Panc1 (cell line): ENCODE measurements around the gene GPR148.

Experiments used
- POLR2AphosphoS5 ChIP-seq: IDR thresholded peaks from 2 replicates; pipeline ENCODE4 v1.6.1; 2012; ENCODE audit warnings: mild to moderate bottlenecking, low read depth, low read length, moderate library complexity
- SIN3A ChIP-seq: IDR thresholded peaks from 2 replicates; pipeline ENCODE4 v1.6.1; 2012; ENCODE audit warnings: low read depth, mild to moderate bottlenecking, low read length, moderate library complexity, borderline replicate concordance; ENCODE audit not compliant: insufficient read depth
- TCF7L2 ChIP-seq: IDR thresholded peaks from 2 replicates; pipeline ENCODE4 v1.6.1; 2011; ENCODE audit warnings: mild to moderate bottlenecking, low read depth, low read length, inconsistent platforms
- TF ChIP-seq, protein P1 (sequence below): fragments of 450-650 bp; IDR thresholded peaks from 2 replicates; pipeline ENCODE4 v1.5.1; 2017; ENCODE audit warnings: mild to moderate bottlenecking
- TF ChIP-seq, protein P2 (sequence below), 2 experiments: IDR thresholded peaks; 2 replicates each; pipeline ENCODE4 v1.6.1; 2011 to 2012; ENCODE audit warnings: low read depth in 2 of 2, control low read depth in 1 of 2, low read length in 1 of 2, mild to moderate bottlenecking in 1 of 2, moderate library complexity in 1 of 2; ENCODE audit not compliant: insufficient read depth in 1 of 2

DNA sequence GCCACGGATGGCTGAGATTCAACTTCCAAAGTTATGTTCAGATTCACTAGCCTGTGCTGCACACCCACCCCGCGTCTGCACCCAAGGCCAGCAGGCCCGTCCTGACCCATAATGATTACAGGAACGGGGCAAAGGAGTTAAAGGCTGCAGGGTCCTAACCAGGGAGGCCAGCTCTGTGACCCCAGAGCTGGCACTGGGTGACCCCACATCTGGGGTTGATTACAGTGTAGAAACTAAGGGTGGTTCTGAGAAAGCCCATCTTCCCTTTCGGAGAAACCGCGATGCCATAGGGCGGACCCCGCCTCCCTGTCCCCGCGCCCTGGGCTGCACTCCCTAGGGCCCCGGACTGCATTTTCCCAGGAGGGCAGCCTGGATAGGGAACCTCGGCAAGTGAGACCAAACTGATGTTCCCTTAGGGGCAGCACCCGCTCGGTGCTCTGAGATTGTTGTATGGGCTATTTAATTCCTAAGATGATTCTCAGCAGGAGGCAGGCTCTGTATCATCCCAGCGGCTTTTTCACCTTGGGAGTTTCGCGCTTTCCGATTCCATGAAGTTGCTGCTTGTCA is 2.2 kb upstream of the GPR148 start:
- TF ChIP-seq, protein P1, sequence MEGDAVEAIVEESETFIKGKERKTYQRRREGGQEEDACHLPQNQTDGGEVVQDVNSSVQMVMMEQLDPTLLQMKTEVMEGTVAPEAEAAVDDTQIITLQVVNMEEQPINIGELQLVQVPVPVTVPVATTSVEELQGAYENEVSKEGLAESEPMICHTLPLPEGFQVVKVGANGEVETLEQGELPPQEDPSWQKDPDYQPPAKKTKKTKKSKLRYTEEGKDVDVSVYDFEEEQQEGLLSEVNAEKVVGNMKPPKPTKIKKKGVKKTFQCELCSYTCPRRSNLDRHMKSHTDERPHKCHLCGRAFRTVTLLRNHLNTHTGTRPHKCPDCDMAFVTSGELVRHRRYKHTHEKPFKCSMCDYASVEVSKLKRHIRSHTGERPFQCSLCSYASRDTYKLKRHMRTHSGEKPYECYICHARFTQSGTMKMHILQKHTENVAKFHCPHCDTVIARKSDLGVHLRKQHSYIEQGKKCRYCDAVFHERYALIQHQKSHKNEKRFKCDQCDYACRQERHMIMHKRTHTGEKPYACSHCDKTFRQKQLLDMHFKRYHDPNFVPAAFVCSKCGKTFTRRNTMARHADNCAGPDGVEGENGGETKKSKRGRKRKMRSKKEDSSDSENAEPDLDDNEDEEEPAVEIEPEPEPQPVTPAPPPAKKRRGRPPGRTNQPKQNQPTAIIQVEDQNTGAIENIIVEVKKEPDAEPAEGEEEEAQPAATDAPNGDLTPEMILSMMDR = no peak
- TF ChIP-seq, protein P2, sequence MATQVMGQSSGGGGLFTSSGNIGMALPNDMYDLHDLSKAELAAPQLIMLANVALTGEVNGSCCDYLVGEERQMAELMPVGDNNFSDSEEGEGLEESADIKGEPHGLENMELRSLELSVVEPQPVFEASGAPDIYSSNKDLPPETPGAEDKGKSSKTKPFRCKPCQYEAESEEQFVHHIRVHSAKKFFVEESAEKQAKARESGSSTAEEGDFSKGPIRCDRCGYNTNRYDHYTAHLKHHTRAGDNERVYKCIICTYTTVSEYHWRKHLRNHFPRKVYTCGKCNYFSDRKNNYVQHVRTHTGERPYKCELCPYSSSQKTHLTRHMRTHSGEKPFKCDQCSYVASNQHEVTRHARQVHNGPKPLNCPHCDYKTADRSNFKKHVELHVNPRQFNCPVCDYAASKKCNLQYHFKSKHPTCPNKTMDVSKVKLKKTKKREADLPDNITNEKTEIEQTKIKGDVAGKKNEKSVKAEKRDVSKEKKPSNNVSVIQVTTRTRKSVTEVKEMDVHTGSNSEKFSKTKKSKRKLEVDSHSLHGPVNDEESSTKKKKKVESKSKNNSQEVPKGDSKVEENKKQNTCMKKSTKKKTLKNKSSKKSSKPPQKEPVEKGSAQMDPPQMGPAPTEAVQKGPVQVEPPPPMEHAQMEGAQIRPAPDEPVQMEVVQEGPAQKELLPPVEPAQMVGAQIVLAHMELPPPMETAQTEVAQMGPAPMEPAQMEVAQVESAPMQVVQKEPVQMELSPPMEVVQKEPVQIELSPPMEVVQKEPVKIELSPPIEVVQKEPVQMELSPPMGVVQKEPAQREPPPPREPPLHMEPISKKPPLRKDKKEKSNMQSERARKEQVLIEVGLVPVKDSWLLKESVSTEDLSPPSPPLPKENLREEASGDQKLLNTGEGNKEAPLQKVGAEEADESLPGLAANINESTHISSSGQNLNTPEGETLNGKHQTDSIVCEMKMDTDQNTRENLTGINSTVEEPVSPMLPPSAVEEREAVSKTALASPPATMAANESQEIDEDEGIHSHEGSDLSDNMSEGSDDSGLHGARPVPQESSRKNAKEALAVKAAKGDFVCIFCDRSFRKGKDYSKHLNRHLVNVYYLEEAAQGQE (IDR thresholded peaks at IDR 0.05; ENCODE audit: insufficient read depth in 1 of 2, low read depth in 2 of 2, low read length in 1 of 2) = no peak
- TF ChIP-seq POLR2AphosphoS5 (no peak), TCF7L2 (no peak), SIN3A (no peak)
